H1 (cell line): ENCODE measurements around the gene DUOXA2. TPM values are rescaled to one million over a fixed set of nuclear protein-coding genes. Genes with fewer than 3 reads are reported as not detected.

Experiments used
- CTCF ChIA-PET: fragments of 300-600 bp; sonication (Branson Sonifier 250); formaldehyde crosslinking; loops from one replicate; lab custom pipeline; 2021; ENCODE audit not compliant: partially characterized antibody; lab: Charles Lee
- POLR2A ChIA-PET: fragments of 300-600 bp; sonication (Branson Sonifier 250); formaldehyde crosslinking; loops from one replicate; lab custom pipeline; 2021; ENCODE audit warnings: inconsistent platforms; ENCODE audit not compliant: partially characterized antibody; lab: Charles Lee
- DNase-seq, 2 experiments: peaks; one replicate each; pipeline versions ENCODE4 v3.0.0 to v3.0.0-alpha.2; 2010 to 2022; ENCODE audit warnings: low spot score in 2 of 2, low read depth in 1 of 2, mixed read lengths in 1 of 2
- FAIRE-seq: peaks from 2 replicates; lab custom pipeline; 2011; peaks lifted over from hg19 to GRCh38; lab: Jason Lieb, UNC
- H2AFZ ChIP-seq: 2 replicates; pipeline ENCODE4 v1.8.1; 2012; ENCODE audit warnings: low read length, inconsistent platforms
- H2AK5ac ChIP-seq: 2 replicates; pipeline ENCODE4 v1.6.1; 2013; ENCODE audit warnings: low read depth, low read length
- H2BK120ac ChIP-seq: replicated peaks from 2 replicates; pipeline ENCODE3; 2013; ENCODE audit warnings: low read depth, low read length, inconsistent platforms
- H2BK12ac ChIP-seq: 2 replicates; pipeline ENCODE4 v1.6.1; 2013; ENCODE audit warnings: low read depth, low read length
- H2BK15ac ChIP-seq: 2 replicates; pipeline ENCODE4 v1.6.1; 2013; ENCODE audit warnings: low read length
- H2BK20ac ChIP-seq: 2 replicates; pipeline ENCODE4 v1.6.1; 2013; ENCODE audit warnings: low read length
- H2BK5ac ChIP-seq: 2 replicates; pipeline ENCODE4 v1.6.1; 2013; ENCODE audit warnings: low read depth, low read length
- H3K14ac ChIP-seq: 2 replicates; pipeline ENCODE4 v1.6.1; 2013; ENCODE audit warnings: inconsistent platforms; ENCODE audit not compliant: insufficient read length
- H3K18ac ChIP-seq: 2 replicates; pipeline ENCODE4 v1.6.1; 2013; ENCODE audit warnings: low read length; ENCODE audit errors: extremely low read depth
- H3K23ac ChIP-seq: 2 replicates; pipeline ENCODE4 v1.6.1; 2013; ENCODE audit warnings: inconsistent platforms; ENCODE audit not compliant: insufficient read length
- H3K23me2 ChIP-seq: 2 replicates; pipeline ENCODE4 v1.6.1; 2013; ENCODE audit warnings: low read depth, low read length
- H3K27ac ChIP-seq: 2 replicates; pipeline ENCODE4 v1.6.1; 2011; ENCODE audit warnings: low read depth, low read length, inconsistent platforms
- H3K27me3 ChIP-seq, 4 experiments: replicated peaks in 1 of 4; 1 replicate in 1 of 4; 2 replicates in 3 of 4; pipeline versions ENCODE4 v1.6.1 to v1.8.1; 2011 to 2013; ENCODE audit warnings: low read length in 3 of 4, mild to moderate bottlenecking in 3 of 4, inconsistent platforms in 2 of 4, mixed read lengths in 2 of 4, moderate library complexity in 1 of 4; ENCODE audit not compliant: control insufficient read depth in 3 of 4, insufficient read depth in 3 of 4; ENCODE audit errors: extremely low read depth in 1 of 4
- H3K36me3 ChIP-seq, 4 experiments: 2 replicates each; pipeline versions ENCODE4 v1.6.1 to v1.8.1; 2011 to 2013; ENCODE audit warnings: mild to moderate bottlenecking in 4 of 4, low read length in 3 of 4, moderate library complexity in 2 of 4, control low read depth in 1 of 4, inconsistent platforms in 1 of 4; ENCODE audit not compliant: insufficient read depth in 4 of 4, control insufficient read depth in 2 of 4
- H3K4ac ChIP-seq: replicated peaks from 2 replicates; pipeline ENCODE3; 2013; ENCODE audit warnings: low read length, low read depth, mixed read lengths, inconsistent platforms; ENCODE audit not compliant: insufficient read length
- H3K4me1 ChIP-seq, 4 experiments: replicated peaks in 1 of 4; 1 replicate in 1 of 4; 2 replicates in 3 of 4; pipeline versions ENCODE4 v1.6.1 to v1.8.1; 2011 to 2013; ENCODE audit warnings: low read length in 3 of 4, inconsistent platforms in 2 of 4, mixed read lengths in 1 of 4; ENCODE audit not compliant: insufficient read depth in 4 of 4, control insufficient read depth in 3 of 4
- H3K4me2 ChIP-seq, 2 experiments: 2 replicates each; pipeline versions ENCODE4 v1.6.1 to v1.8.1; 2011 to 2013; ENCODE audit warnings: low read depth in 2 of 2, low read length in 2 of 2, control low read depth in 1 of 2, inconsistent platforms in 1 of 2, mild to moderate bottlenecking in 1 of 2; ENCODE audit not compliant: insufficient read depth in 1 of 2
- H3K4me3 ChIP-seq, 4 experiments: fragments of 200-600, 300-600 bp in 1 of 4; sonication (generic), shearing (Covaris generic), sonication (Bioruptor Twin) in 1 of 4; 2 replicates each; pipeline versions ENCODE4 v1.5.1 to v1.8.1; 2011 to 2016; ENCODE audit warnings: low read length in 4 of 4, low read depth in 3 of 4, control low read depth in 2 of 4, inconsistent platforms in 2 of 4, mild to moderate bottlenecking in 2 of 4, mixed read lengths in 1 of 4, moderate library complexity in 1 of 4; ENCODE audit not compliant: insufficient read depth in 2 of 4; ENCODE audit errors: extremely low read depth in 1 of 4
- H3K56ac ChIP-seq: replicated peaks from 2 replicates; pipeline ENCODE3; 2013; ENCODE audit warnings: low read depth, mild to moderate bottlenecking, mixed read lengths, low read length, inconsistent platforms; ENCODE audit not compliant: insufficient read length
- H3K79me1 ChIP-seq: 2 replicates; pipeline ENCODE4 v1.6.1; 2013; ENCODE audit warnings: low read depth, low read length, control low read depth
- H3K79me2 ChIP-seq, 2 experiments: 2 replicates each; pipeline versions ENCODE4 v1.6.1 to v1.8.1; 2012 to 2013; ENCODE audit warnings: low read length in 2 of 2, mild to moderate bottlenecking in 2 of 2, inconsistent platforms in 1 of 2; ENCODE audit not compliant: insufficient read depth in 2 of 2, control insufficient read depth in 1 of 2
- H3K9ac ChIP-seq, 4 experiments: replicated peaks in 1 of 4; 1 replicate in 1 of 4; 2 replicates in 3 of 4; pipeline versions ENCODE4 v1.6.1 to v1.8.1; 2011 to 2013; ENCODE audit warnings: low read depth in 3 of 4, low read length in 3 of 4, control low read depth in 2 of 4, mild to moderate bottlenecking in 2 of 4, moderate library complexity in 2 of 4, inconsistent platforms in 1 of 4; ENCODE audit errors: extremely low read depth in 1 of 4
- H3K9me3 ChIP-seq, 2 experiments: 2 replicates each; pipeline versions ENCODE4 v1.6.1 to v1.8.1; 2012 to 2013; ENCODE audit warnings: mild to moderate bottlenecking in 2 of 2, moderate library complexity in 2 of 2, control low read depth in 1 of 2, inconsistent platforms in 1 of 2, low read depth in 1 of 2, low read length in 1 of 2, mixed read lengths in 1 of 2; ENCODE audit not compliant: insufficient read depth in 2 of 2
- H4K20me1 ChIP-seq, 2 experiments: replicated peaks in 1 of 2; 2 replicates each; pipeline versions ENCODE3 to v1.8.1; 2011 to 2013; ENCODE audit warnings: inconsistent platforms in 2 of 2, low read length in 2 of 2, mild to moderate bottlenecking in 1 of 2; ENCODE audit not compliant: insufficient read depth in 2 of 2, control insufficient read depth in 1 of 2
- H4K5ac ChIP-seq: 2 replicates; pipeline ENCODE4 v1.6.1; 2013; ENCODE audit warnings: low read length, low read depth, mixed read lengths, inconsistent platforms; ENCODE audit not compliant: insufficient read length
- H4K8ac ChIP-seq: 2 replicates; pipeline ENCODE4 v1.8.0; 2013; ENCODE audit warnings: mild to moderate bottlenecking, moderate library complexity, low read length, inconsistent platforms; ENCODE audit not compliant: insufficient read depth; ENCODE audit errors: extremely low read depth
- H4K91ac ChIP-seq: replicated peaks from 2 replicates; pipeline ENCODE3; 2013; ENCODE audit warnings: low read length, mixed read lengths, inconsistent platforms; ENCODE audit not compliant: insufficient read length
- ATF2 ChIP-seq: IDR thresholded peaks from 2 replicates; pipeline ENCODE4 v1.6.1; 2012; ENCODE audit warnings: low read length, inconsistent platforms
- FOSL1 ChIP-seq: IDR thresholded peaks from 2 replicates; pipeline ENCODE4 v1.6.1; 2011; ENCODE audit warnings: mild to moderate bottlenecking, low read depth, low read length, moderate library complexity; ENCODE audit not compliant: insufficient read depth
- HDAC6 ChIP-seq: IDR thresholded peaks from one replicate; pipeline ENCODE4 v1.7.1; 2012; ENCODE audit warnings: low read depth, mild to moderate bottlenecking, inconsistent platforms, low read length, moderate library complexity
- JUND ChIP-seq: IDR thresholded peaks from 2 replicates; pipeline ENCODE4 v1.6.1; 2011; ENCODE audit warnings: mild to moderate bottlenecking, improper control_type of control experiment, low read length
- KDM4A ChIP-seq: IDR thresholded peaks from one replicate; pipeline ENCODE4 v1.7.1; 2012; ENCODE audit warnings: low read depth, mild to moderate bottlenecking, moderate library complexity, low read length, inconsistent platforms; ENCODE audit not compliant: severe bottlenecking
- MAFK ChIP-seq: IDR thresholded peaks from 2 replicates; pipeline ENCODE4 v1.6.1; 2012; ENCODE audit warnings: low read depth, mild to moderate bottlenecking, improper control_type of control experiment, low read length
- NRF1 ChIP-seq: IDR thresholded peaks from 2 replicates; pipeline ENCODE4 v1.6.1; 2011; ENCODE audit warnings: mild to moderate bottlenecking, low read depth, low read length, improper control_type of control experiment
- POLR2AphosphoS5 ChIP-seq: IDR thresholded peaks from 2 replicates; pipeline ENCODE4 v1.6.1; 2011; ENCODE audit warnings: low read depth, low read length
- RBBP5 ChIP-seq: IDR thresholded peaks from 2 replicates; pipeline ENCODE4 v1.7.1; 2012; ENCODE audit warnings: low read depth, mild to moderate bottlenecking, inconsistent platforms, low read length, moderate library complexity, borderline replicate concordance
- RNF2 ChIP-seq: fragments of 200-900, 300-1000 bp; sonication (generic); IDR thresholded peaks from 2 replicates; pipeline ENCODE4 v1.7.1; 2016; ENCODE audit warnings: borderline replicate concordance, low read depth, mild to moderate bottlenecking, antibody characterized with exemption, low read length; ENCODE audit not compliant: poor library complexity, severe bottlenecking; ENCODE audit errors: missing control alignments
- SP1 ChIP-seq: IDR thresholded peaks from 2 replicates; pipeline ENCODE4 v1.6.1; 2011; ENCODE audit warnings: low read depth, low read length
- WGBS, 2 experiments: shearing (Covaris generic) in 1 of 2; methylation state at CpG; one replicate each; pipeline versions ENCODE4 v1.1.6 to v1.1.7; 2013 to 2015; ENCODE audit warnings: low lambda C conversion rate in 2 of 2, mixed read lengths in 2 of 2, inconsistent platforms in 1 of 2, low coverage in 1 of 2, missing lambda C conversion rate in 1 of 2; ENCODE audit not compliant: insufficient replicate concordance in 2 of 2, insufficient coverage in 1 of 2, insufficient read length in 1 of 2; ENCODE audit errors: extremely low coverage in 1 of 2, missing lambda C conversion rate in 1 of 2; 5-methylcytosine and 5-hydroxymethylcytosine counted together
- polyA plus RNA-seq, 7 experiments: library from polyadenylated mRNA; depleted of rRNA in 3 of 7; stranded (reverse) in 5 of 7; unstranded in 2 of 7; fragments of >200 nt in 5 of 7; fragments of 200-250 nt in 2 of 7; gene quantifications; 1 replicate in 5 of 7; 2 replicates in 1 of 7; 4 replicates in 1 of 7; pipeline versions ENCODE4 v1.2.1 to v1.2.3, GENCODE V29; 2011 to 2013; ENCODE audit warnings: missing spikeins in 2 of 7, mixed read lengths in 2 of 7
- total RNA-seq: library from RNA; stranded (reverse); fragmentation: NEBNext Ultra II Directional; extraction: Animal tissue kit (Norgen Biotek cat#: 25700); gene quantifications from 2 replicates; pipeline ENCODE4 v1.2.1, GENCODE V29; 2021

The DUOXA2 gene
- total and polyA plus RNA-seq, 2 of the 8 experiments (the other 6 are each of a cell fraction or from before 2014, with no cell fraction given), result 0.05 TPM; not detected in 1

GRCh38 chr15:45156744-45157455, 42.8 kb downstream of the DUOXA2 start:
- H2AK5ac ChIP-seq, result no peak overlapping the region
- H3K4ac ChIP-seq, result no peak overlapping the region
- no peak overlapping the region for H2BK120ac ChIP-seq
- no peak for DNase-seq
- no peak overlapping the region for H4K5ac ChIP-seq
- H3K23me2 ChIP-seq, result no peaks in the 10 kb centered on the region
- WGBS, 2 experiments, result 84% methylated on average over 7 of the region's 7 CpGs; no CpG with 5 or more reads in 1 of the 2 experiments
- no peaks in the 10 kb centered on the region for H3K79me2 ChIP-seq
- no peak for FAIRE-seq
- POLR2A ChIA-PET, result interaction anchor here (0.9 to 1.4 kb wide), 3 partner anchors 10 kb away, joined by 3 to 5 read pairs (median 4); no protein-coding TSS in a partner anchor
- no peak overlapping the region for H3K4me3 ChIP-seq
- no peak overlapping the region for H2BK12ac ChIP-seq
- H3K4me2 ChIP-seq, result no peak overlapping the region
- H2AFZ ChIP-seq, result no peak overlapping the region
- no peak overlapping the region for H3K56ac ChIP-seq
- H4K20me1 ChIP-seq, result no peaks in the 10 kb centered on the region
- peak overlapping the region; percentile 3; the same call in 1 of the 2 replicates for H4K8ac ChIP-seq
- H3K79me1 ChIP-seq, result no peaks in the 10 kb centered on the region
- CTCF ChIA-PET, result interaction anchor here (0.8 to 41.8 kb wide), 10 partner anchors 10 to 96 kb away, joined by 3 to 1117 read pairs (median 5); partner anchors contain the start of genes SHF and SLC28A2
- peaks cover 0 to 2% (median 0%) of the 10 kb centered on the region in 4 experiments; a peak in 3 of 7 replicates for H3K27me3 ChIP-seq
- H3K4me1 ChIP-seq, result no peaks in the 10 kb centered on the region
- no peak overlapping the region for H2BK15ac ChIP-seq
- no peak overlapping the region for H3K23ac ChIP-seq
- H3K14ac ChIP-seq, result no peak overlapping the region
- H4K91ac ChIP-seq, result no peak overlapping the region
- no peaks in the 10 kb centered on the region for H3K36me3 ChIP-seq
- no peak overlapping the region for H2BK20ac ChIP-seq
- no peaks in the 10 kb centered on the region for H3K9me3 ChIP-seq
- no peak overlapping the region for H2BK5ac ChIP-seq
- H3K27ac ChIP-seq, result no peak overlapping the region
- H3K18ac ChIP-seq, result no peak overlapping the region
- no peak overlapping the region for H3K9ac ChIP-seq
- TF ChIP-seq RBBP5 (no peak), KDM4A (no peak), NRF1 (no peak), POLR2AphosphoS5 (no peak), RNF2 (no peak), FOSL1 (no peak), ATF2 (no peak), MAFK (no peak), HDAC6 (no peak), SP1 (no peak), JUND (no peak)
